ENCODE results near the gene C2CD4C.
"Not testable (repeated sequence)": the region's sequence is repeated elsewhere in the genome, so short reads cannot be mapped to it uniquely, and the experiment has no call there.

- TF ChIP-seq POLR2A (IDR thresholded peaks at IDR 0.05) = not testable (repeated sequence)
- TF ChIP-seq, protein P1, sequence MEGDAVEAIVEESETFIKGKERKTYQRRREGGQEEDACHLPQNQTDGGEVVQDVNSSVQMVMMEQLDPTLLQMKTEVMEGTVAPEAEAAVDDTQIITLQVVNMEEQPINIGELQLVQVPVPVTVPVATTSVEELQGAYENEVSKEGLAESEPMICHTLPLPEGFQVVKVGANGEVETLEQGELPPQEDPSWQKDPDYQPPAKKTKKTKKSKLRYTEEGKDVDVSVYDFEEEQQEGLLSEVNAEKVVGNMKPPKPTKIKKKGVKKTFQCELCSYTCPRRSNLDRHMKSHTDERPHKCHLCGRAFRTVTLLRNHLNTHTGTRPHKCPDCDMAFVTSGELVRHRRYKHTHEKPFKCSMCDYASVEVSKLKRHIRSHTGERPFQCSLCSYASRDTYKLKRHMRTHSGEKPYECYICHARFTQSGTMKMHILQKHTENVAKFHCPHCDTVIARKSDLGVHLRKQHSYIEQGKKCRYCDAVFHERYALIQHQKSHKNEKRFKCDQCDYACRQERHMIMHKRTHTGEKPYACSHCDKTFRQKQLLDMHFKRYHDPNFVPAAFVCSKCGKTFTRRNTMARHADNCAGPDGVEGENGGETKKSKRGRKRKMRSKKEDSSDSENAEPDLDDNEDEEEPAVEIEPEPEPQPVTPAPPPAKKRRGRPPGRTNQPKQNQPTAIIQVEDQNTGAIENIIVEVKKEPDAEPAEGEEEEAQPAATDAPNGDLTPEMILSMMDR (IDR thresholded peaks at IDR 0.05) = not testable (repeated sequence)
Observed at GRCh38 chr19:355536-355935, 53.4 kb downstream of the C2CD4C start.
